ENCODE data around the gene LACTBL1.

DNA sequence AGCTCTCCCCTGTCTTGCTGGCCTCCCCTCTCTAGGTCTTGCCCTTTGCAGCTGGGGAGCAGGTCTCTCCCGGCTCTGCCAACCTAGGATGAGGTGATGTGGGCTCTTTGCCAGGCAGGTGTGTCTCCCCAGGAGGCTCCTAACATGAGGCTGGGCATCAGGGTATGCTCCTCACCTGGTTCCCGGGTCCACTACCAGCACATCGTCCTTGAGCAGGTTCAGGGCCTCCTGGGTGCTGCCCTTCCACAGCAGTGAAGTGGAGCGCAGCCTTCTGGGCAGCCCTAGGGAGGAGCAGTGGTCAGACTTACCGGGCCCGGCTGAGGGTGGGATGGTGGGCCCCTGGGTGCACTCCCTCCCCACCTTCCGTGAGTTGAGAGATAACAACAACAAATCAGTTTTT lies 17.5 kb downstream of the LACTBL1 start:
- no peak for TF ChIP-seq EZH2 (IDR thresholded peaks at IDR 0.05; ENCODE audit: low read depth, unreplicated experiment)
- TF ChIP-seq, protein P1, sequence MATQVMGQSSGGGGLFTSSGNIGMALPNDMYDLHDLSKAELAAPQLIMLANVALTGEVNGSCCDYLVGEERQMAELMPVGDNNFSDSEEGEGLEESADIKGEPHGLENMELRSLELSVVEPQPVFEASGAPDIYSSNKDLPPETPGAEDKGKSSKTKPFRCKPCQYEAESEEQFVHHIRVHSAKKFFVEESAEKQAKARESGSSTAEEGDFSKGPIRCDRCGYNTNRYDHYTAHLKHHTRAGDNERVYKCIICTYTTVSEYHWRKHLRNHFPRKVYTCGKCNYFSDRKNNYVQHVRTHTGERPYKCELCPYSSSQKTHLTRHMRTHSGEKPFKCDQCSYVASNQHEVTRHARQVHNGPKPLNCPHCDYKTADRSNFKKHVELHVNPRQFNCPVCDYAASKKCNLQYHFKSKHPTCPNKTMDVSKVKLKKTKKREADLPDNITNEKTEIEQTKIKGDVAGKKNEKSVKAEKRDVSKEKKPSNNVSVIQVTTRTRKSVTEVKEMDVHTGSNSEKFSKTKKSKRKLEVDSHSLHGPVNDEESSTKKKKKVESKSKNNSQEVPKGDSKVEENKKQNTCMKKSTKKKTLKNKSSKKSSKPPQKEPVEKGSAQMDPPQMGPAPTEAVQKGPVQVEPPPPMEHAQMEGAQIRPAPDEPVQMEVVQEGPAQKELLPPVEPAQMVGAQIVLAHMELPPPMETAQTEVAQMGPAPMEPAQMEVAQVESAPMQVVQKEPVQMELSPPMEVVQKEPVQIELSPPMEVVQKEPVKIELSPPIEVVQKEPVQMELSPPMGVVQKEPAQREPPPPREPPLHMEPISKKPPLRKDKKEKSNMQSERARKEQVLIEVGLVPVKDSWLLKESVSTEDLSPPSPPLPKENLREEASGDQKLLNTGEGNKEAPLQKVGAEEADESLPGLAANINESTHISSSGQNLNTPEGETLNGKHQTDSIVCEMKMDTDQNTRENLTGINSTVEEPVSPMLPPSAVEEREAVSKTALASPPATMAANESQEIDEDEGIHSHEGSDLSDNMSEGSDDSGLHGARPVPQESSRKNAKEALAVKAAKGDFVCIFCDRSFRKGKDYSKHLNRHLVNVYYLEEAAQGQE (IDR thresholded peaks at IDR 0.05; ENCODE audit: unreplicated experiment): no peak
- TF ChIP-seq, protein P2, sequence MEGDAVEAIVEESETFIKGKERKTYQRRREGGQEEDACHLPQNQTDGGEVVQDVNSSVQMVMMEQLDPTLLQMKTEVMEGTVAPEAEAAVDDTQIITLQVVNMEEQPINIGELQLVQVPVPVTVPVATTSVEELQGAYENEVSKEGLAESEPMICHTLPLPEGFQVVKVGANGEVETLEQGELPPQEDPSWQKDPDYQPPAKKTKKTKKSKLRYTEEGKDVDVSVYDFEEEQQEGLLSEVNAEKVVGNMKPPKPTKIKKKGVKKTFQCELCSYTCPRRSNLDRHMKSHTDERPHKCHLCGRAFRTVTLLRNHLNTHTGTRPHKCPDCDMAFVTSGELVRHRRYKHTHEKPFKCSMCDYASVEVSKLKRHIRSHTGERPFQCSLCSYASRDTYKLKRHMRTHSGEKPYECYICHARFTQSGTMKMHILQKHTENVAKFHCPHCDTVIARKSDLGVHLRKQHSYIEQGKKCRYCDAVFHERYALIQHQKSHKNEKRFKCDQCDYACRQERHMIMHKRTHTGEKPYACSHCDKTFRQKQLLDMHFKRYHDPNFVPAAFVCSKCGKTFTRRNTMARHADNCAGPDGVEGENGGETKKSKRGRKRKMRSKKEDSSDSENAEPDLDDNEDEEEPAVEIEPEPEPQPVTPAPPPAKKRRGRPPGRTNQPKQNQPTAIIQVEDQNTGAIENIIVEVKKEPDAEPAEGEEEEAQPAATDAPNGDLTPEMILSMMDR (conservative IDR thresholded peaks at IDR 0.05; ENCODE audit: low read depth in 2 of 2): no peak
- no peak for TF ChIP-seq POLR2AphosphoS5 (IDR thresholded peaks at IDR 0.05; ENCODE audit: low read depth)
- TF ChIP-seq EZH2phosphoT487 (IDR thresholded peaks at IDR 0.05; ENCODE audit: unreplicated experiment): no peak
- TF ChIP-seq JUNB (IDR thresholded peaks at IDR 0.05; ENCODE audit: unreplicated experiment): no peak
- no peak for TF ChIP-seq ZNF331 (CRISPR knock-in tag; IDR thresholded peaks at IDR 0.05; ENCODE audit: low read depth)
- TF ChIP-seq CREB1 (CRISPR knock-in tag; IDR thresholded peaks at IDR 0.05; ENCODE audit: low read depth): no peak
- TF ChIP-seq ZNF114 (CRISPR knock-in tag; IDR thresholded peaks at IDR 0.05): no peak
- TF ChIP-seq STAT1 (IDR thresholded peaks at IDR 0.05; ENCODE audit: unreplicated experiment): no peak
